ENCODE measurements around the gene PZP. TPM values are rescaled to one million over a fixed set of nuclear protein-coding genes. Genes with fewer than 3 reads are reported as not detected.

Gene PZP
- total and polyA plus RNA-seq, 9 of the 15 experiments (the other 6 are each of a cell fraction or from before 2014, with no cell fraction given) = 0.01 TPM; not detected in 8

- intact Hi-C loops (cut with micrococcal nuclease) = no loop called here
- POLR2A ChIA-PET = no interaction called here
Measured at GRCh38 chr12:9107542-9107873, 100.7 kb downstream of the PZP start.

More at GRCh38 chr12:9107542-9107873, 100.7 kb downstream of the PZP start:
- CTCF ChIA-PET (ENCODE audit: low intra/inter-chr PET ratio) = no interaction called here
- ATAC-seq = no peak
- H4K20me1 ChIP-seq (replicated peaks; ENCODE audit: control insufficient read depth, insufficient read depth, low read length) = no peaks in the 10 kb centered on the region
- H2AFZ ChIP-seq (ENCODE audit: low read depth, low read length) = no peak overlapping the region
- TF ChIP-seq RNF2 (IDR thresholded peaks at IDR 0.05) (no peak), ZNF395 (CRISPR knock-in tag; IDR thresholded peaks at IDR 0.05) (no peak), SREBF2 (CRISPR knock-in tag; IDR thresholded peaks at IDR 0.05) (no peak), ZNF778 (CRISPR knock-in tag; IDR thresholded peaks at IDR 0.05) (no peak), ZBTB9 (CRISPR knock-in tag; IDR thresholded peaks at IDR 0.05) (no peak), NELFE (IDR thresholded peaks at IDR 0.05; ENCODE audit: insufficient read depth, insufficient read length) (no peak), MBD2 (IDR thresholded peaks at IDR 0.05; ENCODE audit: borderline replicate concordance, low read depth) (no peak), ESRRB (CRISPR knock-in tag; IDR thresholded peaks at IDR 0.05; ENCODE audit: borderline replicate concordance) (no peak), MYBL2 (IDR thresholded peaks at IDR 0.05; ENCODE audit: low read depth) (no peak), MYBL2 (CRISPR knock-in tag; IDR thresholded peaks at IDR 0.05; ENCODE audit: borderline replicate concordance) (no peak), CTCFL (IDR thresholded peaks at IDR 0.05; ENCODE audit: borderline replicate concordance, insufficient read depth, low read depth, low read length, poor library complexity, severe bottlenecking) (no peak), FIP1L1 (IDR thresholded peaks at IDR 0.05; ENCODE audit: low read depth, low read length, poor library complexity, severe bottlenecking) (no peak)
- no peaks in the 10 kb centered on the region for H3K79me2 ChIP-seq (ENCODE audit: control insufficient read depth, insufficient read depth, low read length)
- in situ Hi-C loops (cut with MboI) = no loop called here
- H3K9me3 ChIP-seq (replicated peaks; ENCODE audit: control insufficient read depth, insufficient read depth, low read depth, low read length) = no peaks in the 10 kb centered on the region
- H3K4me2 ChIP-seq (ENCODE audit: insufficient read depth, low read length) = no peak overlapping the region
- no peak overlapping the region for H3K27ac ChIP-seq (ENCODE audit: extremely low read depth, low read depth, low read length)
- no peak for DNase-seq (ENCODE audit: extremely low read depth in 1 of 4, low spot score in 3 of 4)
- FAIRE-seq = no peak
- BruUV-seq (replicated peaks) = no TSS peak
- H3K27me3 ChIP-seq (ENCODE audit: control insufficient read depth in 2 of 2, insufficient read depth in 2 of 2, low read length in 2 of 2) = peaks cover 0 to 2% of the 10 kb centered on the region in 2 experiments; a peak in 1 of 5 replicates
- no peaks in the 10 kb centered on the region for H3K36me3 ChIP-seq (ENCODE audit: control insufficient read depth, insufficient read depth, low read length)
- no peak overlapping the region for H3K9ac ChIP-seq (ENCODE audit: insufficient read depth in 1 of 2, low read depth in 2 of 2, low read length in 2 of 2)
- no peaks in the 10 kb centered on the region for H3K4me1 ChIP-seq (replicated peaks in 1 of 2; ENCODE audit: control insufficient read depth in 2 of 2, insufficient read depth in 2 of 2, low read length in 2 of 2)
- H3K4me3 ChIP-seq = no peak overlapping the region
- WGBS (ENCODE audit: insufficient coverage, low coverage, missing lambda C conversion rate) = 5% methylated on average over 3 of the region's 3 CpGs
- H3K9me1 ChIP-seq (ENCODE audit: control insufficient read depth, insufficient read depth, low read length) = no peaks in the 10 kb centered on the region
